Measurements from ENCODE around the gene FBXO15. TPM values are rescaled to one million over a fixed set of nuclear protein-coding genes. Genes with fewer than 3 reads are reported as not detected.
A peak's percentile ranks its signal among the peaks of the same experiment; 100 is the strongest.

FBXO15 gene
- total and polyA plus RNA-seq, 2 of the 13 experiments (the other 11 are each of a cell fraction or from before 2014, with no cell fraction given), result 0.09 to 0.12 TPM

- Histone ChIP-seq H3K9ac (ENCODE audit: insufficient read depth, low read depth, low read length) (no peak overlapping the region), H3K4me2 (ENCODE audit: low read depth, low read length) (no peak overlapping the region), H3K4me1 (ENCODE audit: insufficient read depth, low read length) (peaks cover 12% of the 10 kb centered on the region; the same call in 1 of the 2 replicates), H3K4me3 (replicated peaks in 1 of 3; ENCODE audit: insufficient read depth in 1 of 3, low read depth in 2 of 3, low read length in 3 of 3) (no peak overlapping the region), H3K9me3 (ENCODE audit: low read length) (no peaks in the 10 kb centered on the region), H3K79me2 (ENCODE audit: insufficient read depth, low read length) (no peaks in the 10 kb centered on the region), H2AFZ (ENCODE audit: low read length) (no peak overlapping the region), H4K20me1 (ENCODE audit: insufficient read depth, low read length) (no peaks in the 10 kb centered on the region), H3K27me3 (ENCODE audit: control insufficient read depth in 1 of 2, insufficient read depth in 2 of 2, low read length in 2 of 2) (peaks cover 0 to 21% of the 10 kb centered on the region in 2 experiments; a peak in 3 of 5 replicates), H3K27ac (ENCODE audit: extremely low read length, insufficient read depth, low read length) (no peak overlapping the region), H3K36me3 (replicated peaks in 1 of 2; ENCODE audit: control insufficient read depth in 1 of 2, insufficient read depth in 2 of 2, low read length in 2 of 2) (peaks cover 0 to 2% of the 10 kb centered on the region in 2 experiments; a peak in 2 of 5 replicates)
- no TSS peak for BruUV-seq (replicated peaks)
- ChIA-PET POLR2A (no interaction called here), CTCF (ENCODE audit: low intra/inter-chr PET ratio, low total read pairs) (no interaction called here)
- in situ Hi-C loops (cut with HindIII; ENCODE audit: extremely low pct_ligation_motif_present, low pct_unique_long_range_greater_than_20kb) (no loop called here), intact Hi-C loops (cut with micrococcal nuclease; ENCODE audit: unreplicated experiment) (no loop called here)
- WGBS (ENCODE audit: low lambda C conversion rate), result 4% methylated on average over 7 of the region's 7 CpGs
- FAIRE-seq (peak; percentile 15), ATAC-seq (peak; percentile 75), DNase-seq (ENCODE audit: low spot score) (peak; percentile 14)
- no peak for TF ChIP-seq SOX13 (IDR thresholded peaks at IDR 0.05)
- peak in 1 of 2 experiments; percentile 22; a peak in 1 of 4 replicates for TF ChIP-seq SOX13 (CRISPR knock-in tag; conservative IDR thresholded peaks at IDR 0.05 in 1 of 2, IDR thresholded peaks at IDR 0.05 in 1 of 2)
- 0 out of 2 replicates have a peak, but pooled peaks have one; percentile 19 for TF ChIP-seq TFAP4 (IDR thresholded peaks at IDR 0.05; ENCODE audit: borderline replicate concordance, low read depth)
- no peak for TF ChIP-seq ZNF746 (CRISPR knock-in tag; IDR thresholded peaks at IDR 0.05)
Measured at GRCh38 chr18:74166386-74166785, 18.8 kb upstream of the FBXO15 start.

- FAIRE-seq (no peak), DNase-seq (ENCODE audit: low spot score) (no peak), ATAC-seq (no peak)
- Histone ChIP-seq H3K27ac (ENCODE audit: extremely low read length, insufficient read depth, low read length) (no peak overlapping the region), H3K79me2 (ENCODE audit: insufficient read depth, low read length) (no peaks in the 10 kb centered on the region), H4K20me1 (ENCODE audit: insufficient read depth, low read length) (no peaks in the 10 kb centered on the region), H3K4me2 (ENCODE audit: low read depth, low read length) (no peak overlapping the region), H3K36me3 (replicated peaks in 1 of 2; ENCODE audit: control insufficient read depth in 1 of 2, insufficient read depth in 2 of 2, low read length in 2 of 2) (peaks cover 5 to 29% of the 10 kb centered on the region in 2 experiments), H2AFZ (ENCODE audit: low read length) (no peak overlapping the region), H3K4me1 (ENCODE audit: insufficient read depth, low read length) (peaks cover 12% of the 10 kb centered on the region; the same call in 1 of the 2 replicates), H3K4me3 (replicated peaks in 1 of 3; ENCODE audit: insufficient read depth in 1 of 3, low read depth in 2 of 3, low read length in 3 of 3) (no peak overlapping the region), H3K9me3 (ENCODE audit: low read length) (no peaks in the 10 kb centered on the region), H3K9ac (ENCODE audit: insufficient read depth, low read depth, low read length) (no peak overlapping the region), H3K27me3 (ENCODE audit: control insufficient read depth in 1 of 2, insufficient read depth in 2 of 2, low read length in 2 of 2) (no peaks in the 10 kb centered on the region; a peak in 1 of 5 replicates)
- ChIA-PET POLR2A (no interaction called here), CTCF (ENCODE audit: low intra/inter-chr PET ratio, low total read pairs) (no interaction called here)
- intact Hi-C loops (cut with micrococcal nuclease; ENCODE audit: unreplicated experiment), result no loop called here
- in situ Hi-C loops (cut with HindIII; ENCODE audit: extremely low pct_ligation_motif_present, low pct_unique_long_range_greater_than_20kb), result no loop called here
- no TSS peak for BruUV-seq (replicated peaks)
- WGBS (ENCODE audit: low lambda C conversion rate), result 90% methylated on average over 11 of the region's 11 CpGs
- TF ChIP-seq ZNF781 (CRISPR knock-in tag; IDR thresholded peaks at IDR 0.05; ENCODE audit: borderline replicate concordance, not compliant biosample characterization) (no peak), PCBP1 (IDR thresholded peaks at IDR 0.05; ENCODE audit: borderline replicate concordance, low read depth, low read length) (no peak), SUZ12 (IDR thresholded peaks at IDR 0.05; ENCODE audit: low read depth, low read length) (no peak), NR2F1 (CRISPR knock-in tag; IDR thresholded peaks at IDR 0.05) (no peak), ZBTB42 (CRISPR knock-in tag; IDR thresholded peaks at IDR 0.05) (no peak), ZNF768 (CRISPR knock-in tag; IDR thresholded peaks at IDR 0.05) (no peak), ZNF260 (CRISPR knock-in tag; IDR thresholded peaks at IDR 0.05; ENCODE audit: borderline replicate concordance, low read depth) (no peak), ZNF710 (CRISPR knock-in tag; IDR thresholded peaks at IDR 0.05; ENCODE audit: borderline replicate concordance) (no peak), SALL1 (CRISPR knock-in tag; IDR thresholded peaks at IDR 0.05) (no peak)
Measured at GRCh38 chr18:74163019-74163660, 15.5 kb upstream of the FBXO15 start.
